T-helper 9 cell (primary cell): ENCODE results near the gene GABRR2.
"Not testable (repeated sequence)": the region's sequence is repeated elsewhere in the genome, so short reads cannot be mapped to it uniquely, and the experiment has no call there.

Source experiments
- DNase-seq: peaks from one replicate; pipeline ENCODE4 v3.0.0-alpha.2; 2020

GABRR2 gene

DNA sequence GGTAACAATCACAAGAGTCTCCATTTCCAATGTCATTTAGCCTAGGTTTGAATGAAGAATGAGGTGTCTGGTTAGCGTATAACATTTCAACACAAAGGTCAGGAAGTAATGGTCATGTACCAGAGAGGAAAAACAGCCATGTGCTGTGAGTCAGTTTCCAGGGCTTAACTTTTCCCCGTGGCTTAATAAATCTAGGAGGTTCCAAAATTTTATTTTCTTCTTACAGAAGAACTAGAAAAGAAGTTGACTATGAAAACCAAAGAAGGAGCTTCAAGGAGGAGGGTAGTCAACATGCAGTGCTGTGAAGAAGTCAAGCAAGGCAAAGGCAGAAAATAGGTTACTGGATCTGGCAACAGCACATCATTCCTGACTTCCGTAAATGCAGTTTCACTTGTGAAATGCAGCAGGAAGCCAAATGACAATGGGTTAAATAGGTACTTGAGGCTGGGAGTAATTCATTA lies 8.4 kb upstream of the GABRR2 start:
- no peak for DNase-seq

DNA sequence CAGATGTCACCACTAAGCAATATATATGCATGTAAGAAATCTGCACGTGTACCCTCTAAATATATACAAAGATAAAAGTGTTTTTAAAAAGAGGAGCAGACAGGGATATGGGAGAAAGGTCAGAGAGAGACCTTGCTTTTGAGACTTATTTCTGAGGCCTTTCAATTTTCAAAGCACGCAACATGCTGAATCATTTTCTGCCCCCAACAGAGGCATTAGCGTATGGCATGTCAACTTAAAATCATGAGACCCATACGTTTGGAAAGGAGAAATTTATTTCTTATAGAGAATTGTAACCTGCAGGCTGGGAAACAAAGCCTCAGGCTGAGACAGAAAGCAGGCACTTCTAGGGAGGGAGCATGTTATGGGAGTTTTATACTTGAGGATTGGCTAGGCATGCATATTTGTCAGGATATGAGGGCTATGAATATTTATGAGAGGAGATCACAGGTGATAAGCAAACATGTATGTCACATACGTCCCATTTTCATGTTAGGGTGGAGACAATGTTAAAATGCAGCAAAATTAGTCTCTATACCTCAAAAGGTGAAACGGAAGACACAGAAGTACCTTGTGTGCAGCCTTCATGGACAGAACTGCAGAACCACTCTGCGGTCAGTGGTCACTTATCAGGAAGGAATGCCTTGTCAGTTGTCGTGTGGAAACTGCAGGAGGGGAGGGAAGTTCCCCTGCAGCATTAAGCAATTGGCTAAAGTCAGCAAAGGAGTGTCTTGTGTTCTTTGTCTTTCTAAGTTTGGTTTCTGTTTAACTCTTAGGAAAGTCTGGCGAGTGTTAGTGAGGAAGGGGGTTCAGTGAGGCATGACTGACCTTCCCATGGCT lies 6.3 kb upstream of the GABRR2 start:
- no peak for DNase-seq

DNA sequence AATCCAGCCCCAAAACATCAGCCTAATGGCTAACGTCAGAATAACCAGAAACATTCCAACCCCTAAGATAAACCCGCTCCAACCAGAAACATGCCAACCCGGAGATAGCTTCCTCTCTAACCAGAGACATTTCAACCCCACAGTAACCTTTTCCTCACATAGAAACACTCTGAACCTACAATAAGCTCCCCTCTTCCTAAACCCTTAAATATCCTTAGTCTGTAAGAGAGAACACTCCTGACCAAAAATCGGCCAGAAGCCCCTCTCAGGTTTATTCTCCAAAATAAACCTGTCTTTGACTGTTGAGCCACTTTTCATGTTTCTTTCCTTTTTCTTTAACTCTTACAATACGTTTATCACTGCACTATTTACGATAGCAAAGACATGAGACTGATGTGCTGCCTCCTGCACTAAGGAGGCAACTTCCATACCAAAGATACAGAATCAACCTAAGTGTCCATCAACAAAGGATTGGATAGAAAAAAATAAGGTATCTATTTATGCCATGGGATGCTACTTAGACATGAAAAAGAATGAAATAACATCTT lies 5.0 kb upstream of the GABRR2 start:
- DNase-seq: no peak

DNA sequence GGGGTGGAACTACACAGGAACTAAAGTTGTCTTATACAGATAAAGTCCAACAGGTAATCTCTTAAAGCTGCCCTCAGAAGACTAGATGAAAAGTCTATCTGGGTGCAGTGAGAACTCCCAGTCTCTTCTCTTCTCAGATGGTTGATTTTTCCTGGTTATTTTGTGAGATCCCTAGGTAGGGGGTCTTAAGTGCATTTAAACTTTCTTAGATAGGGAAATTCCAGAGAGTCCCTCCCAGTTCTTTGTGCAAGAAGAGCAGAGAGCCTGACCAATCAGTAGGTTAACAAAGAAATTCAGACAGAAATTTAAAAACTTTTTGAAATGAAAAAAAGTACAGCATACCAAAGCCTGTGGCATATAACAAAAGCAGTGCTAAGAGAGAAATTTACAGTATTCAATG lies 2.0 kb upstream of the GABRR2 start:
- no peak for DNase-seq

DNA sequence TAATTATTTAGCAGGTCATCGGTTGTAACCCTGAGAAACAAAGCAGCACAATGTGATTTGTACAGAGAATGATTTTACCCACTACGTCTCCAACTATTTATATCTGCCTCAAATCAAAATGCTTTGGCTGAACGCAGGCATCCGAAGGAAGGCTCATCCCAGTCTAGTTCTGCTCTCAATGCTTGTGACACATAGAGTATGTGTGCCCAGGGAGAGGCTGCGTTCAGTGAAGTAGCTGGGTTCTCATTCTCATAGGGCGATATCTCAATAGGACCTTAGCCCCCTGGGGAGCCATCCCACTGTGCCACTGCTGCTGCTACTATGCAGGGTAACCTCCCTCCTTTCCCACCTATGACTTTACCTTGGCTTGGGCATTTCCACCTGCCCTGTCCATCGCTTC lies 407 bp downstream of the GABRR2 start:
- DNase-seq: no peak

DNA sequence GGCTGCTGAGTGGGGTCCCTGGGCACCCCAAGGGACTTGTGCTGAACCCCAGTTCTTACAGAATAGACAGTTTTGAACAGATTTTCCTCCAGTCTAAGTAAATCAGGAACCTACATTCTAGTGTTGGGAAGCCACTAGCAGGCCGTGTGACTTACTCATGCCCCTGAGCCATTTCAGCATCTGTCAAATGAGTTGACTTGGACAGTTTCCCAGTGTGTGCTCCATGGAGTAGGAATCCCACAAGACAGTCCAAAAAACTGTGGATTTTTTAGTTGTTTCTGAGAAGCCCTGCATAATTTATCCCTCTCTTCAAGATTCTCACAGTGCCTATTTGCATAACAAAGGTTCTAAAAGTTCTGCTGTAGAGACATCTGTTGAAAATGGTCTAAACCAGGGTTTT lies 2.1 kb downstream of the GABRR2 start:
- no peak for DNase-seq

DNA sequence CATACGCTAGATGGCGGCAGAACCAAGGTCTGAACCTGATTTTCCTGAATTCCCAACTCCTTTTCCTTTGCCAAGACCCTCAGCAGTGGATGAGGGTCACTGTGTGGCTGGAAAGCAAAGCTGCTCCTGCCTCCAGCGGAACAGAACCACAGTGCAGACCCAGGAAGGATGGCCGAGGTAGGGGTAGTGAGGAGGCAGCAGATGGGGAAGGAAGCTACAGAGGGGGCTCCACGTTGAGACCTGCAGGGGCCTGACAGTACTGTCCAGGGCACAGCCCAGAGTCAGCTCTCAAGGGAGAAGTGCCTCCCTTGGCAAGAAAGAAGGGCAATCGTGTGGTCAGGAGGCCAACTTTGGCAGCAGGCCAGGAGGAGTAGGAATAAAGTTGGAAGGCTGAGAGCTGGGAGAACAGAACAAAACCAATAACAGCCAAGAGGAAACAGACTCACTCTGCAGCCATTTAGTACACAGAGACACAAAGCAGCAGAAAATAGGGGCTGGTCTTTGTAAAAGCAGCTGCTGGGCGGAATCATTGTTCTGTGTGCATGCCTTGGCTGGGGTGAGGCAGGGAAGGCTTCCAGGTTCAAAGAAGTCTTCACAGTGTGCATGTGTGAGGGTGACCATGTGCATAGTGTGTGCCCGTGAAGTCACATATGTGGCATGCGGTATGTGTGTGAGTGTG lies 3.1 kb downstream of the GABRR2 start:
- DNase-seq: no peak

DNA sequence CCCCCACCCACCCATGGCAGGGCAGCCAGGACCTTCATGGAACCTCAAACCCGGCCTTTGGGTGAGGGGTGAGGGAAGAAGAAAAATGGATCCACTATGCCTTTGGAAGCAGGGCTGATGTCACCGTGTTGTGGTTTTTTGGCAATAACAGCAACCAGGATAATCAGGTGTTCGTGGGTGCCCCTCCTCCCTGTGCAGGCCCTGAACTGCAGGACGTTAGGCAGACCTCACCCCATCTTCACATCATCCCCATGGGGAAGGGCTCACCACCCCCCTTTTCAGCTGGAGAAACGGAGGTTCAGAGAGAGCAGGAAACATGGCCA lies 3.6 kb downstream of the GABRR2 start:
- no peak for DNase-seq

DNA sequence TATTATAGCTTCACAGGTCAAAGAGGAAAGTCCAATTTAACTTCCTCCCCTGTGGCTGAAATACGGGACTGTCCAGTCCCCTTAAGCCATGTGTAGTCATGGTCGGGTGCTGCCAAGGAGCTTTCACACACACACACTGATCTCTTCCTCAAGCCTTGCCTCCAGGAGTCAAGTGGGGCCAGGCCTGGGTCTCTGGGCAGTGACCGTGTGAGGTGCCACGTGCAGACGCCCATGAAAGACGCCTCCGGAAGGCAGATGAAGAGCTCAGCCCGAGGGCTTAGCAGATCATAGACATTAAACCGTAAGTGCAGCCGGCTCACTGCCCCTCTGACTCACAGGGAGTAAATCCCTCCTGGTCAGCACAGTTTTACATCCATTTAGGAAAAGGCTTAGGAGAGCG lies 4.2 kb downstream of the GABRR2 start:
- DNase-seq: no peak

DNA sequence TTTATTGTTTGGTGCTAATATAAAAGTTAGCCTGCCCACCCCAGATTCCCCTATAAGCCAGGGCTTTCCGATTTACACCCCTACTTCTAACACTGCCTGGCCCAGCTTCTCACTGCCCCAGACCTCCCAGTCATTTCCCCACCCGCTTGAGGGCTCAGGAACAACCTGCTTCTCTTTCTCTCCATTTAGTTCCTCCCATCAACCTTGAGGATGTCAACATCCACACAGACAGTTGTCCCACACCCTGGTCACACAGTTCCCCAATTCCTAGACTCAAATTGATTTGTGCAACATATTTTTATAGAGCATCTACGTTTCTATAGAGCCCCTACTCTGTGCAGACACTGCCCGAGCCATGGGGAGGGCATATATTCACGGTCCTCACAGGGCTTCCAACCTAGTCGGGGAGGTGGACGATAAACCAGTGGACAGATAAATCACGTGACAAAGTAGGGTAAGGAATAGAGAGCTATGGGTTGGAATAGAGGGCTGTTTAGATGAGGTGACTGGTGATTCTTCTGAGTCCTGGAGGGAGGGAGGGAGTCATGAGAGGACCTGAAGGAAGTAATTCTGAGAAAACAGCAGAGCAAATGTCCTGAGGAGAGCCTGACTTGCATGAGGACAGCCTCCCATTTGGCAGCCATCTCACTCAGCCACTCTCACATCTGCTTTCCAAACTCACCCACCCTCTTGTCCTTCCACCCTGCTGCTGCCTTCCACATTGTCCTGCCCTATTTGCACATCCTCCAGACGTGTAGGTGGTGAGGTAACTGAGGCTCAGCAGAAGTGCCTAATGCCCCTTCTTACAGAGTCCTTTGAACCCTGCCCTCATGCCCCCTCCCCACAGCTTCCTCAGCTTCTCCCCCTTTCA lies 6.3 kb downstream of the GABRR2 start:
- DNase-seq: no peak

DNA sequence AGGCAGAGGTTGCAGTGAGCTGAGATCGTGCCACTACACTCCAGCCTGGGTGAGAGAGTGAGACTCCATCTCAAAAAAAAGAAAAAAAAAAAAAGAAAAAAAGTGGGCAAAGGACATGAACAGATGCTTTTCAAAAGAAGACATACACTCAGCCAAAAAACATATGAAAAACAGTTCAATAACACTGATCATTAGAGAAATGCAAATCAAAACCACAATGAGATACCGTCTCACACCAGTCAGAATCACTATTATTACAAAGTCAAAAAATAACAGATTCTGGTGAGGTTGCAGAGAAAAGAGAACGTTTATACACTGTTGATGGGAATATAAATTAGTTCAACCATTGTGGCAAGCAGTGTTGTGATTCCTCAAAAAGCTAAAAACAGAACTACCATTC lies 10.6 kb downstream of the GABRR2 start:
- DNase-seq: not testable (repeated sequence)

DNA sequence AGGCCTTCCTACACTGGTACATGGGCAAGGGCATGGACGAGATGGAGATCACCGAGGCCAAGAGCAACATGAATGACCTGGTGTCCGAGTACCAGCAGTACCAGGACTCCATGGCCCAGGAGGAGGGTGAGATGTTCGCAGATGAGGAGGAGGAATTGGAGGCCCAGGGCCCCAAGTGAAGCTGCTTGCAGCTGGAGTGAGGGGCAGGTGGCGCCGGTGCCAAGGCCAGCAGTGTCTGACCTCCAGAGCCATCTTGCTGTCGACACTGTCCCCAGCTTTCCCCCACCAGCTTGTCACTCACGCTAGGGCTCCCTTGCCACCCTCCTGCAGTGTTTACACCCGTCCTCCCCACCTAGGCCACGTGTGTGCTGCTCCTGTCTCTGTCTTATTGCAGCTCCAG lies 12.2 kb downstream of the GABRR2 start:
- DNase-seq: no peak

DNA sequence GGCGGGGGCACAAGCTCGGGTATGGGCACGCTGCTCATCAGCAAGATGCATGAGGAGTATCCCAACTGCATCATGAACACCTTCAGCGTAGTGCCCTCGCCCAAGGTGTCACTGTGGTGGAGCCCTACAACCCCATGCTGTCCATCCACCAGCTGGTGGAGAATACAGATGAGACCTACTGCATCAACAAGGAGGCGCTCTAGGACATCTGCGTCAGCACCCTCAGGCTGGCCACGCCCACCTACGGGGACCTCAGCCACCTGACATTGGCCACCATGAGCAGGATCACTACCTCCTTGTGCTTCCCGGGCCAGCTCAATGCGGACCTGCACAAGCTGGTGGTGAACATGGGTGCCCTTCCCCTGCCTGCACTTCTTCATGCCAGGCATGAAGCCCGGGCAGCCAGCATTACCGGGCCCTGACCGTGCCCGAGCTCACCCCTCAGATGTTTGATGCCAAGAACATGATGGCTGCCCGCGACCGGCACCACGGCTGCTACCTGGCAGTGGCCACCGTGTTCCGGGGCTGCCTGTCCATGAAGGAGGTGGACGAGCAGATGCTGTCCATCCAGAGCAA lies 12.8 kb downstream of the GABRR2 start:
- no peak for DNase-seq

DNA sequence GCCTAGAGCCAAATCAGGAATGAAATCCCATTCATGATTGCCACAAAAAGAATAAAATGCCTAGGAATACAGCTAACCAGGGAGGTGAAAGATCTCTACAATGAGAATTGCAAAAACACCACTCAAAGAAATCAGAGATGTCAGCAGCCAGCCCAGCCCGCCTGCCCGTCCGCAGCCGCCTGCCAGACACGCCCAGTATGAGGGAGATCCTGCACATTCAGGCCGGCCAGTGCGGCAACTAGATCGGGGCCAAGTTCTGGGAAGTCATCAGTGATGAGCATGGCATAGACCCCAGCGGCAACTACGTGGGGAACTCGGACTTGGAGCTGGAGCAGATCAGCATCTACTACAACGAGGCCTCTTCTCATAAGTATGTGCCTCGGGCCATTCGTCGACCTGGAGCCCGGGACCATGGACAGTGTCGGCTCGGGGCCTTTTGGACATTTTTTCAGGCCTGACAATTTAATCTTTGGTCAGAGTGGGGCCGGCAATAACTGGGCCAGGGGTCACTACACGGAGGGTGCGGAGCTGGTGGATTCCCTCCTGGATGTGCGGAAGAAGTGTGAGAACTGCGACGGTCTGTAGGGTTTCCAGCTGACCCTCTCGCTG lies 13.4 kb downstream of the GABRR2 start:
- no peak for DNase-seq

DNA sequence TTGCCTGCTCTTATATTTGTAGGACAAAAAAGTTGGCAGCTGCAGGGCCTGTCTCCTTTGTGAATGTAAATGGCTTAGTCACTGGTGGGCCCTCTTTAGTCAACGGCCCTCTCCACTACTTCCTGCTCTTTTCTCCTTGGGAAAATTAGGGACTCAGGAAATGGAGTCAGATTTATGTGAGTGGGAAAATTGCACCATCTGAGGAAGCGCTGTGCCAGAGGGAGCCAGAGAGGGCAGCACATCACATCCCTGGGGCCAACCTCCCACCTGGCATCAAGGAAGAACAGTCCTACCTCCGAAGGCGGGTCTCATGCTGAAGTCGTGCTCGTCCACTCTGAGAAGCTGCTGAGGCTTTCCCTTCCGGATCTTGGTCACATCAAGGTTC lies 15.6 kb downstream of the GABRR2 start:
- DNase-seq: no peak

DNA sequence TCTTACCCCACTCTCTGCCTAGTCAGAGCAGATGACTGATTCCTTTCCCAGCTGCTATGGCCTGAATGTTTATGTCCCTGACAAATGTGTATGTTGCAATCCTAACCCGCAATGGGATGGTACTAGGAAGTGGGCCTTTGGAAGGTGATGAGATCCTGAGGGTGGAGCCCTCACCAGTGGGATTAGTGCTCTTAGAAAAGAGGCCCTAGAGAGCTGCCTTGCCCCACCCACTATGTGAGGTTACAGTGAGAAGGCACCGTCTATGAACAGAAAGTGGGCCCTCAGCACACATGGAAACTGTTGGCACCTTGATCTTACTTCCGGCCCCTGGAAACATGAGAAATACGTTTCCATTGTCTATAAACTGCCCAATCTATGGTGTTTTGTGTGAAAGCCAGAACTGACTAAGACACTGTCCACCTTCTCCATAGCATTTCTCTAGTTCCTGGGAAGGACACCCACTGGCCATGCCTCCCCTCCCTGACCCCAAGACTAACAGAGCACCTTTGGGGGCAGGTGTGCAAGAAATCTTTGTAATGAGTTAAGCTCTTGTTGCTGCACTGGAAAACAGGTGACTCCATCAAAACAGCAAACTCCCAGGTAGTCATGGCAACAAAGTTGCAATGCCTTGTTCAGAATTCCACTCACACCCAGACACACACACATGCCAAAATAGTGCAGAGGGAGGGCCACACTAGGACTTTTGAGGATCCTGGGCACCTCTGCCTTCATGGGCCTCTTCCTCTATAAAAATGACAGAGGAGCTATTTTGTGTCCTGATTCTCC lies 16.2 kb downstream of the GABRR2 start:
- peak; percentile 24 for DNase-seq

DNA sequence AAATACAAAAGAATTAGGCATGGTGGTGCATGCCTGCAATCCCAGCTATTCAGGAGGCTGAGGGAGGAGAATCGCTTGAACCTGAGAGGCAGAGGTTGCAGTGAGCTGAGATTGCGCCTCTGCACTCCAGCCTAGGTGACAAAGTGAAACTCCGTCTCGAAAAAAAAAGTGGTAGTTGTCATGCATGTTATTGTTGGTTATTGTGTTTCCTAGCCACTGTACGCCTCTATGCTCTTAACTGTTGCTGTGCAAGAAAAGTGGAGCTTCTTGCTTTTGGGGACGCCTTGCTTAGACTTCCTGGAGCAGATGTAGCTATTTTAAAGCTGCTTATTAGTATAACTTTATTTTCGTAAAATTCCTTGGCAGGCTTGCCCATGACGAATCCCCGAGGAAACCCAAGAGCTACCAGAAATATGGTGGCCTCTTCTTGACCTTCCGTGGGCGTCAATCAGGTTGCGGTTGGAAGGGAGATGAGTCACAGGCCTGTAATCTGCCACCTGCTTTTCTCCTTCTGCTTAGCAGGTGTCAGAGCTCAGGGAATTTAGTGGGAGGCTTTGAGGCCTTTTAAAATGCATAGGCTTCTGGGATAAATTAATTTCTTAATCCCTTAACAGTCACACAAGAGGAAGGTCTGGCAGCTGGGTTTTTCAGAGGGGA lies 17.3 kb downstream of the GABRR2 start:
- DNase-seq: peak; percentile 51

DNA sequence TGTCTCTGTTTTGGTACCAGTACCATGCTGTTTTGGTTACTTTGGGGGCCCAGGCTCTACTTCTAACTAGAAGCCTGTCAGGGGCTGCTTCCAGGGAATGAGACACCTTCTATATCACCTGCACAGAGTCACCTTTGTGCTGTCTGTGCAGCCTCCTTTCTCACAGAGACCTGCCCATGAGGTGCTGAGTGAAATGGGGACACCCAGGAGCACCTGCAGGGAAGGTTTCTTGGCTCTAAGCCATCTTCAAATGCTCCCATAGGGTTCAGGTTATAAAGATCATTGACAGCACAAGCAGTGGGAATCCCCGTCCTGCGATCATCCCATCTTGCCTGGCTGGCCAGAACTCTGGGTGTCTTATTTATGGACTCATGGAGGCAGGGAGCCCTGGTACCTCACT lies 19.1 kb downstream of the GABRR2 start:
- DNase-seq: no peak

DNA sequence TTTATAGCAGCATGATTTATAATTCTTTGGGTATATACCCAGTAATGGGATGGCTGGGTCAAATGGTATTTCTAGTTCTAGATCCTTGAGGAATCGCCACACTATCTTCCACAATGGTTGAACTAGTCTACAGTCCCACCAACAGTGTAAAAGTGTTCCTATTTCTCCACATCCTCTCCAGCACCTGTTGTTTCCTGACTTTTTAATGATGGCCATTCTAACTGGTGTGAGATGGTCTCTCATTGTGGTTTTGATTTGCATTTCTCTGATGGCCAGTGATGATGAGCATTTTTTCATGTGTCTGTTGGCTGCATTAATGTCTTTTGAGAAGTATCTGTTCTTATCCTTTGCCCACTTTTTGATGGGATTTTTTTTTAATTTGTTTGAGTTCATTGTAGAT lies 20.0 kb downstream of the GABRR2 start:
- not testable (repeated sequence) for DNase-seq

DNA sequence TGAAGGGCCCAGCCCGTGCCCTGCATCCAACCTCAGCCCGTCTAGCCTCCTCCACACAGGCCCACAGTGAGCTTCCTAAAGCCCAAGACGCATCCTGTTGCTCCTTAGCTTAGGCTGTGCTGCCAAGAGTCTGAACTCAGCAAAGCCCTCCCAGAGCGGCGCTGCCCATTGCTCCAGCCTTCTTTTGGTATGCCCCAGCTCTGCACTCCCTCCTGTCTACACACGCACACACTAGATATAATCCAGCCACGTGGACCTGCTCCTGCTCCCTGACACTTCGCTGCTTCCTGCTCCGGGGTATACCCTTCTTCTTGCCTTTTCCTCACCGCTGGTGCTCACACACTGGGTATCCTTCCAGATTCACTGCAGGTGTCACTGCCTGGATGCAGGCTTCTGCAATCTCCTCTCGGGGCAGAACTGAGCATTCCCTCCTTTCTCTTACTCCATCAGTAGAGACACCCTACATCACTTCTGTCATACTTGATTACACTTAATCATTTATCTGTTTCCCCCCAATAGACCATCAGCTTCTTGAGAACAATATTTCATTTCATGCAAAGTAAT lies 23.8 kb downstream of the GABRR2 start:
- no peak for DNase-seq
